Spleen (tissue), 11 donors: ENCODE results near the gene OTOP2. TPM values are rescaled to one million over a fixed set of nuclear protein-coding genes. Genes with fewer than 3 reads are reported as not detected.

Experiments used
- DNase-seq: peaks from one replicate; pipeline ENCODE4 v3.0.0-alpha.2; 2020
- H3K27ac ChIP-seq, 8 donors: fragments of 200-600 bp; sonication (generic) in 7 of 8; 1 replicate in 4 of 8; 2 replicates in 4 of 8; pipeline versions ENCODE4 v1.5.0 to v1.8.0; 2016 to 2021; ENCODE audit warnings: inconsistent platforms in 4 of 8, mild to moderate bottlenecking in 4 of 8, moderate library complexity in 1 of 8
- H3K27me3 ChIP-seq, 7 donors: fragments of 200-600 bp; sonication (generic) in 6 of 7; replicated peaks in 1 of 7; 1 replicate in 4 of 7; 2 replicates in 3 of 7; pipeline versions ENCODE4 v1.5.0 to v1.8.0; 2016 to 2021; ENCODE audit warnings: inconsistent platforms in 3 of 7, mild to moderate bottlenecking in 1 of 7
- H3K36me3 ChIP-seq, 6 donors: fragments of 200-600 bp; sonication (generic) in 5 of 6; 1 replicate in 4 of 6; 2 replicates in 2 of 6; pipeline versions ENCODE4 v1.5.0 to v1.8.0; 2016 to 2021; ENCODE audit warnings: inconsistent platforms in 2 of 6
- H3K4me1 ChIP-seq, 6 donors: fragments of 200-600 bp; sonication (generic) in 5 of 6; 1 replicate in 3 of 6; 2 replicates in 3 of 6; pipeline versions ENCODE4 v1.5.0 to v1.8.0; 2016 to 2021; ENCODE audit warnings: inconsistent platforms in 3 of 6
- H3K4me3 ChIP-seq, 8 donors: fragments of 200-600 bp; sonication (generic) in 7 of 8; 1 replicate in 4 of 8; 2 replicates in 4 of 8; pipeline versions ENCODE4 v1.5.0 to v1.8.0; 2016 to 2021; ENCODE audit warnings: inconsistent platforms in 4 of 8, mild to moderate bottlenecking in 4 of 8, moderate library complexity in 2 of 8
- H3K9me3 ChIP-seq, 8 donors: fragments of 200-600 bp; sonication (generic) in 7 of 8; 1 replicate in 4 of 8; 2 replicates in 4 of 8; pipeline versions ENCODE4 v1.5.0 to v1.8.0; 2016 to 2021; ENCODE audit warnings: inconsistent platforms in 4 of 8
- CTCF ChIP-seq, 11 experiments: fragments of 200-600 bp in 7 of 11; fragments of 450-650 bp in 4 of 11; sonication (generic) in 4 of 11; IDR thresholded peaks in 8 of 11; conservative IDR thresholded peaks in 3 of 11; 1 replicate in 7 of 11; 2 replicates in 4 of 11; pipeline versions ENCODE4 v1.4.0 to v1.8.0; 2016 to 2021; ENCODE audit warnings: antibody characterized with exemption in 11 of 11, inconsistent platforms in 4 of 11, mild to moderate bottlenecking in 1 of 11
- POLR2A ChIP-seq, 3 donors: fragments of 450-650 bp; IDR thresholded peaks; one replicate each; pipeline ENCODE4 v1.5.1; 2017; ENCODE audit warnings: antibody characterized with exemption in 3 of 3, mild to moderate bottlenecking in 1 of 3
- POLR2AphosphoS5 ChIP-seq, 3 donors: sonication (generic); formaldehyde crosslinking; IDR thresholded peaks; one replicate each; pipeline ENCODE4 v1.5.1; 2017; ENCODE audit warnings: antibody characterized with exemption in 3 of 3
- WGBS, 5 donors: extraction: QIAGEN DNeasy Blood & Tissue Kit in 3 of 5; methylation state at CpG; one replicate each; pipeline versions ENCODE4 v1.1.5 to v1.1.7; 2013 to 2018; 5-methylcytosine and 5-hydroxymethylcytosine counted together
- intact Hi-C: fragments of 100-400 bp; cut with DNase I; formaldehyde crosslinking; loops from one replicate; pipeline ENCODE4 v1.15.0; 2023; ENCODE audit warnings: low total_unique reads
- polyA plus RNA-seq, 3 donors: library from polyadenylated mRNA; stranded (reverse); fragments of 200-250 nt; gene quantifications; one replicate each; pipeline ENCODE4 v1.2.1, GENCODE V29; 2013
- total RNA-seq, 7 donors: library from RNA; depleted of rRNA in 3 of 7; stranded (reverse); fragments of >200 nt in 3 of 7; fragmentation: NEBNext Ultra II Directional in 4 of 7; extraction: Animal tissue kit (Norgen Biotek cat#: 25700) in 4 of 7; gene quantifications; one replicate each; pipeline versions ENCODE4 v1.1.0 to v1.2.1, GENCODE V29; 2016 to 2021
- donor health status: healthy with polysubstance abuse.
- donor health status: DM: no; HTN: no; CAD: no; lungs with moderate emphysema.
- donor health status: DM: no; HTN: no; CAD: no.
- donor health status: Bipolar disorder and iron deficiency.
- donor health status: healthy.
- donor health status: DM: no; HTN: no; CAD: no.
- donor health status: DM: yes; HTN: yes; CAD: no.

The OTOP2 gene
- total and polyA plus RNA-seq, 10 donors = not detected

- no peaks in the 10 kb centered on the region for H3K36me3 ChIP-seq
- no peaks in the 10 kb centered on the region for H3K9me3 ChIP-seq
- H3K27me3 ChIP-seq = peaks cover 0 to 18% (median 0%) of the 10 kb centered on the region in 7 donors
- intact Hi-C loops = no loop called here
- no peak for DNase-seq
- H3K4me1 ChIP-seq = peaks cover 0 to 45% (median 14%) of the 10 kb centered on the region in 6 donors
- TF ChIP-seq POLR2AphosphoS5 (IDR thresholded peaks at IDR 0.05) = no peak
- no peak for TF ChIP-seq POLR2A (IDR thresholded peaks at IDR 0.05)
- TF ChIP-seq CTCF (IDR thresholded peaks at IDR 0.05 in 8 of 11, conservative IDR thresholded peaks at IDR 0.05 in 3 of 11) = no peak
- 71 to 90% (median 87%) methylated on average over 11 of the region's 11 CpGs for WGBS, 5 donors
- H3K4me3 ChIP-seq = no peak overlapping the region
- H3K27ac ChIP-seq = no peak overlapping the region
Observed at GRCh38 chr17:74881073-74881472, 43.0 kb upstream of the OTOP2 start.

DNA sequence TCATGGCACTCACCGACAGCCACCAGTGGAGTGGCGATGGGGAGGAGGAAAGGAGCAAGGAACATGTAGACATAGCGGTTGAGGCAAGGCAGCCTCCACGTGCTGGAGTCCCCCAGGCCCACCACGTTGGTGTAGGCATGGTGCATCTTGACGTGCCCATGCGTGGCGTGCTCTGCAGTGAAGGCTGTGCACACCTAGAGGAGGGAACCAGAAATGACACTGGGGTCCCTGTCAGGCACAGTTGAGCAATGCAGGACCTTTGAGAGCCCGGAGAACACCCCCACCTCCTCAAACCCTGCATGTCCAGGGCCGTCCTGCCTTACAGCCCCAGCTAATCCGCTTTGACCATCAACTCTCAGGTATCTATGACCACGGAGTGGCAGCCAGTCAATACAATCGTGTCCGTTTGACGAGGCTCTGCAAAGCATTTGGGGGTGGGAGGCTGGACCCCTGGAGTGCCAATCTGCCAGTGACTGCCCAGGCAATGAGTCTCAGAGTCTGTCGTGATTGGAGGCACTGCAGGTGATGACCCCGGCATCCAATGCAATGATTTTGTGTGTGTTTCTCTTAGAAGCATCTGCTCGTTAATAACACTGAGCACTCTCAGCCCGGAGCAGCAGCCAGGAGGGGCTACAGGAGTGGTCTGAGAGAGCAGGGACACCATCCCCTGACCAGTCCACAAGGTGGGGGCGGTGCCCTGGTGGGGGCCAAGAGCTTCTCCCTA, 41.4 kb upstream of the OTOP2 start:
- Histone ChIP-seq H3K4me1 (peaks cover 0 to 40% (median 14%) of the 10 kb centered on the region in 6 donors), H3K27ac (no peak overlapping the region), H3K9me3 (no peaks in the 10 kb centered on the region), H3K4me3 (no peak overlapping the region), H3K36me3 (no peaks in the 10 kb centered on the region), H3K27me3 (peaks cover 0 to 29% (median 0%) of the 10 kb centered on the region in 7 donors)
- 78 to 85% (median 81%) methylated on average over 18 to 20 of the region's 20 CpGs for WGBS, 5 donors
- no peak for TF ChIP-seq POLR2A (IDR thresholded peaks at IDR 0.05)
- no peak for TF ChIP-seq CTCF (IDR thresholded peaks at IDR 0.05 in 8 of 11, conservative IDR thresholded peaks at IDR 0.05 in 3 of 11)
- TF ChIP-seq POLR2AphosphoS5 (IDR thresholded peaks at IDR 0.05) = no peak
- DNase-seq = no peak
- intact Hi-C loops = no loop called here

GRCh38 chr17:74883241-74883745, 40.8 kb upstream of the OTOP2 start:
- Histone ChIP-seq H3K9me3 (no peaks in the 10 kb centered on the region), H3K4me3 (no peak overlapping the region), H3K27ac (peak overlapping the region in 3 of 8 donors; percentile 4 to 57 (median 36)), H3K27me3 (peaks cover 0 to 31% (median 0%) of the 10 kb centered on the region in 7 donors), H3K36me3 (no peaks in the 10 kb centered on the region), H3K4me1 (peaks cover 0 to 34% (median 14%) of the 10 kb centered on the region in 6 donors)
- TF ChIP-seq POLR2AphosphoS5 (IDR thresholded peaks at IDR 0.05) (peak; percentile 57 to 71 (median 60)), POLR2A (IDR thresholded peaks at IDR 0.05) (no peak)
- intact Hi-C loops = no loop called here
- DNase-seq = no peak
- WGBS, 5 donors = 44 to 62% (median 46%) methylated on average over 15 of the region's 15 CpGs

- intact Hi-C loops = no loop called here
- DNase-seq = no peak
Observed at GRCh38 chr17:74888469-74888868, 35.6 kb upstream of the OTOP2 start.

GRCh38 chr17:74890554-74890953, 33.5 kb upstream of the OTOP2 start:
- intact Hi-C loops = no loop called here
- Histone ChIP-seq H3K9me3 (no peaks in the 10 kb centered on the region), H3K27me3 (peaks cover 0 to 74% (median 26%) of the 10 kb centered on the region in 7 donors), H3K4me3 (no peak overlapping the region), H3K4me1 (peaks cover 4 to 26% (median 18%) of the 10 kb centered on the region in 6 donors), H3K27ac (no peak overlapping the region), H3K36me3 (no peaks in the 10 kb centered on the region)
- no peak for TF ChIP-seq CTCF (IDR thresholded peaks at IDR 0.05 in 8 of 11, conservative IDR thresholded peaks at IDR 0.05 in 3 of 11)
- TF ChIP-seq POLR2A (IDR thresholded peaks at IDR 0.05) = no peak
- TF ChIP-seq POLR2AphosphoS5 (IDR thresholded peaks at IDR 0.05) = no peak
- DNase-seq = no peak
- 90 to 95% (median 93%) methylated on average over 7 of the region's 7 CpGs for WGBS, 5 donors

More at GRCh38 chr17:74888469-74888868, 35.6 kb upstream of the OTOP2 start:
- Histone ChIP-seq H3K36me3 (no peaks in the 10 kb centered on the region), H3K27me3 (peaks cover 0 to 56% (median 17%) of the 10 kb centered on the region in 7 donors), H3K4me1 (peaks cover 2 to 25% (median 14%) of the 10 kb centered on the region in 6 donors), H3K27ac (no peak overlapping the region), H3K9me3 (no peaks in the 10 kb centered on the region), H3K4me3 (no peak overlapping the region)
- no peak for TF ChIP-seq POLR2A (IDR thresholded peaks at IDR 0.05)
- TF ChIP-seq POLR2AphosphoS5 (IDR thresholded peaks at IDR 0.05) = no peak
- WGBS, 5 donors = 62 to 79% (median 73%) methylated on average over 13 of the region's 13 CpGs
